Keratinocyte (primary cell): ENCODE data around the gene VPS41.

Experiments
- CTCF ChIP-seq, 3 experiments: IDR thresholded peaks in 1 of 3; conservative IDR thresholded peaks in 1 of 3; optimal IDR thresholded peaks in 1 of 3; 2 replicates in 2 of 3; 3 replicates in 1 of 3; pipeline versions ENCODE3 to v1.5.1; 2011; ENCODE audit warnings: low read length in 3 of 3, mild to moderate bottlenecking in 3 of 3, moderate library complexity in 2 of 3, control low read depth in 1 of 3, inconsistent platforms in 1 of 3; ENCODE audit not compliant: insufficient read depth in 2 of 3; ENCODE audit errors: extremely low read depth in 1 of 3
- EZH2 ChIP-seq: IDR thresholded peaks from one replicate; pipeline ENCODE4 v1.6.1; 2012; ENCODE audit warnings: inconsistent platforms, mild to moderate bottlenecking, low read length, moderate library complexity

GRCh38 chr7:38744746-38745145, 164.2 kb downstream of the VPS41 start:
- TF ChIP-seq CTCF (optimal IDR thresholded peaks at IDR 0.05 in 1 of 3, IDR thresholded peaks at IDR 0.05 in 1 of 3, conservative IDR thresholded peaks at IDR 0.05 in 1 of 3; ENCODE audit: extremely low read depth in 1 of 3, insufficient read depth in 2 of 3, low read length in 3 of 3) (no peak), EZH2 (no peak)
